ENCODE results near the gene HS3ST3B1. TPM values are rescaled to one million over a fixed set of nuclear protein-coding genes. Genes with fewer than 3 reads are reported as not detected.

HS3ST3B1 gene
- total and polyA plus RNA-seq, 2 experiments from 2014 or later, result 8.1 to 17.7 TPM

GRCh38 chr17:14361470-14361869 is 60.6 kb downstream of the HS3ST3B1 start:
- no peak overlapping the region for H3K4me3 ChIP-seq
- no peaks in the 10 kb centered on the region for H3K36me3 ChIP-seq (ENCODE audit: insufficient read depth)
- no peak for ATAC-seq
- H4K20me1 ChIP-seq (replicated peaks; ENCODE audit: insufficient read depth), result no peaks in the 10 kb centered on the region
- H3K27me3 ChIP-seq (ENCODE audit: insufficient read depth), result no peaks in the 10 kb centered on the region
- Mint-ChIP-seq H3K27me3 (ENCODE audit: insufficient read depth, low read depth, poor library complexity) (peaks cover 3% of the 10 kb centered on the region), H3K27ac (no peak overlapping the region), H3K4me1 (peaks cover 9% of the 10 kb centered on the region; the same call in 2 of the 3 replicates), H3K9me3 (no peaks in the 10 kb centered on the region), H3K36me3 (ENCODE audit: low read depth) (no peaks in the 10 kb centered on the region), H3K4me3 (no peak overlapping the region)
- H3K4me1 ChIP-seq (ENCODE audit: insufficient read depth), result peaks cover 13% of the 10 kb centered on the region; the same call in 1 of the 2 replicates
- no peak for DNase-seq (ENCODE audit: low spot score)
- no peaks in the 10 kb centered on the region; the same call in 1 of the 2 replicates for H3F3A ChIP-seq (replicated peaks; ENCODE audit: low read depth)
- no peak overlapping the region for H3K4me2 ChIP-seq
- TF ChIP-seq REST (IDR thresholded peaks at IDR 0.05; ENCODE audit: unreplicated experiment) (no peak), EZH2 (IDR thresholded peaks at IDR 0.05; ENCODE audit: low read depth, unreplicated experiment) (no peak), JUNB (IDR thresholded peaks at IDR 0.05; ENCODE audit: unreplicated experiment) (no peak), CTCF (conservative IDR thresholded peaks at IDR 0.05; ENCODE audit: low read depth in 2 of 2) (no peak), ETS1 (IDR thresholded peaks at IDR 0.05) (no peak), ZNF462 (CRISPR knock-in tag; IDR thresholded peaks at IDR 0.05) (no peak), ZNF114 (CRISPR knock-in tag; IDR thresholded peaks at IDR 0.05) (no peak), ZNF331 (CRISPR knock-in tag; IDR thresholded peaks at IDR 0.05; ENCODE audit: low read depth) (no peak), EZH2phosphoT487 (IDR thresholded peaks at IDR 0.05; ENCODE audit: unreplicated experiment) (no peak), POLR2AphosphoS5 (IDR thresholded peaks at IDR 0.05; ENCODE audit: low read depth) (no peak), NANOG (IDR thresholded peaks at IDR 0.05; ENCODE audit: borderline replicate concordance) (no peak), STAT1 (IDR thresholded peaks at IDR 0.05; ENCODE audit: unreplicated experiment) (no peak), CREB1 (CRISPR knock-in tag; IDR thresholded peaks at IDR 0.05; ENCODE audit: low read depth) (no peak)
- no peaks in the 10 kb centered on the region for H3K79me2 ChIP-seq (replicated peaks; ENCODE audit: insufficient read depth)
- peaks cover 20% of the 10 kb centered on the region for H3K9me2 ChIP-seq (ENCODE audit: insufficient read depth)
- H2AFZ ChIP-seq, result no peak overlapping the region
- no peak overlapping the region for H3K27ac ChIP-seq (ENCODE audit: low read depth)
